ENCODE data around the gene CFAP20. TPM values are rescaled to one million over a fixed set of nuclear protein-coding genes. Genes with fewer than 3 reads are reported as not detected.

The CFAP20 gene
- total RNA-seq, result 25.6 and 36.1 TPM in 2 replicates

GRCh38 chr16:58129097-58129936, at the start of gene CFAP20:
Gene CFAP20 (minus strand): TSS chr16:58129381. CDS start chr16:58129115, 266 bp downstream.

Small RNA genes lying within 50 kb of the gene (small RNA-seq; reads per million reads assigned to genes)
- gene RF00019, result not detected

Other genes with a start within 250 kb of the CFAP20 start
- not detected in 2 replicates for gene CNGB1, start 158.3 kb downstream of the CFAP20 start, total RNA-seq
- gene ZNF319, start 128.7 kb downstream of the CFAP20 start, total RNA-seq, result 4.9 and 8.3 TPM in 2 replicates
- gene USB1, start 128.0 kb downstream of the CFAP20 start, total RNA-seq, result 21.3 and 21.6 TPM in 2 replicates
- 3.6 and 4.1 TPM in 2 replicates for gene MMP15, start 103.6 kb downstream of the CFAP20 start, total RNA-seq
- gene CSNK2A2, start 68.7 kb upstream of the CFAP20 start, total RNA-seq, result 23.3 and 25.6 TPM in 2 replicates
- not detected in 2 replicates for gene PRSS54, start 165.6 kb upstream of the CFAP20 start, total RNA-seq